Colonic mucosa (tissue), 4 donors: ENCODE results near the gene YIF1A. TPM values are rescaled to one million over a fixed set of nuclear protein-coding genes. Genes with fewer than 3 reads are reported as not detected.
"Not testable (repeated sequence)": the region's sequence is repeated elsewhere in the genome, so short reads cannot be mapped to it uniquely, and the experiment has no call there.

Experiments used
- DNase-seq: peaks from one replicate; pipeline ENCODE4 v3.0.0-alpha.2; 2020
- H3K27ac ChIP-seq: fragments of 200-600 bp; one replicate; pipeline ENCODE4 v1.8.0; 2021
- H3K27me3 ChIP-seq: fragments of 200-600 bp; one replicate; pipeline ENCODE4 v1.8.0; 2021
- H3K36me3 ChIP-seq: fragments of 200-600 bp; one replicate; pipeline ENCODE4 v1.8.0; 2021
- H3K4me1 ChIP-seq: fragments of 200-600 bp; one replicate; pipeline ENCODE4 v1.8.0; 2021; ENCODE audit warnings: mild to moderate bottlenecking
- H3K4me3 ChIP-seq: fragments of 200-600 bp; one replicate; pipeline ENCODE4 v1.8.0; 2021
- H3K9ac ChIP-seq, 2 donors: one replicate each; pipeline ENCODE4 v1.7.0; 2013; ENCODE audit warnings: control low read depth in 2 of 2, low read depth in 2 of 2, low read length in 2 of 2
- H3K9me3 ChIP-seq: fragments of 200-600 bp; one replicate; pipeline ENCODE4 v1.8.0; 2021
- CTCF ChIP-seq: fragments of 200-600 bp; IDR thresholded peaks from one replicate; pipeline ENCODE4 v1.8.0; 2022; ENCODE audit warnings: antibody characterized with exemption, mild to moderate bottlenecking
- intact Hi-C: fragments of 100-400 bp; cut with DNase I; formaldehyde crosslinking; loops from one replicate; pipeline ENCODE4 v1.14.1; 2022
- total RNA-seq, 2 donors: library from RNA; stranded (reverse); fragmentation: NEBNext Ultra II Directional in 1 of 2; extraction: Animal tissue kit (Norgen Biotek cat#: 25700) in 1 of 2; gene quantifications; one replicate each; pipeline ENCODE4 v1.2.1, GENCODE V29; 2021
- donor health status: healthy.
- donor health status: DM: no; HTN: no; CAD: no.
- donor health status: DM: no; HTN: no; CAD: no.

The YIF1A gene
- total RNA-seq, 2 donors from 2014 or later: 87.4 to 159 TPM

- H3K4me3 ChIP-seq: no peak overlapping the region
- no peaks in the 10 kb centered on the region for H3K36me3 ChIP-seq
- no peaks in the 10 kb centered on the region for H3K27me3 ChIP-seq
- no peak for TF ChIP-seq CTCF
- no peaks in the 10 kb centered on the region for H3K9me3 ChIP-seq
- intact Hi-C loops: no loop called here
- peaks cover 7% of the 10 kb centered on the region for H3K4me1 ChIP-seq
- DNase-seq: no peak
- no peak overlapping the region for H3K27ac ChIP-seq
- no peak overlapping the region for H3K9ac ChIP-seq
Measured at GRCh38 chr11:66322732-66323427, 33.9 kb upstream of the YIF1A start.

- no peak for DNase-seq
Measured at GRCh38 chr11:66321606-66322005, 32.7 kb upstream of the YIF1A start.

GRCh38 chr11:66320748-66321147 is 31.8 kb upstream of the YIF1A start:
- H3K27me3 ChIP-seq, H3K36me3 ChIP-seq, H3K4me1 ChIP-seq, H3K27ac ChIP-seq, H3K9ac ChIP-seq, H3K4me3 ChIP-seq, DNase-seq, H3K9me3 ChIP-seq, intact Hi-C loops: not testable (repeated sequence)

More at GRCh38 chr11:66321606-66322005, 32.7 kb upstream of the YIF1A start:
- H3K9ac ChIP-seq: no peak overlapping the region
- no peaks in the 10 kb centered on the region for H3K27me3 ChIP-seq
- H3K27ac ChIP-seq: no peak overlapping the region
- peaks cover 2% of the 10 kb centered on the region for H3K4me1 ChIP-seq
- no peak for TF ChIP-seq CTCF
- intact Hi-C loops: no loop called here
- H3K36me3 ChIP-seq: no peaks in the 10 kb centered on the region
- H3K4me3 ChIP-seq: no peak overlapping the region
- H3K9me3 ChIP-seq: no peaks in the 10 kb centered on the region

- intact Hi-C loops: not testable (repeated sequence)
Measured at GRCh38 chr11:66320289-66320688, 31.3 kb upstream of the YIF1A start.

GRCh38 chr11:66318600-66318970 is 29.6 kb upstream of the YIF1A start:
- intact Hi-C loops: no loop called here
- Histone ChIP-seq H3K27ac (peak overlapping the region; percentile 57), H3K4me3 (no peak overlapping the region), H3K27me3 (no peaks in the 10 kb centered on the region), H3K9ac (no peak overlapping the region), H3K9me3 (no peaks in the 10 kb centered on the region), H3K4me1 (no peaks in the 10 kb centered on the region), H3K36me3 (no peaks in the 10 kb centered on the region)
- TF ChIP-seq CTCF: no peak
- DNase-seq: no peak

More at GRCh38 chr11:66320289-66320688, 31.3 kb upstream of the YIF1A start:
- not testable (repeated sequence) for H3K27ac ChIP-seq, H3K4me1 ChIP-seq, H3K36me3 ChIP-seq, DNase-seq, H3K27me3 ChIP-seq, H3K9ac ChIP-seq, H3K4me3 ChIP-seq, H3K9me3 ChIP-seq

GRCh38 chr11:66317723-66318599 is 29.0 kb upstream of the YIF1A start:
- no peak for TF ChIP-seq CTCF
- peak; percentile 46 for DNase-seq
- intact Hi-C loops: no loop called here
- no peak overlapping the region for H3K4me3 ChIP-seq
- no peaks in the 10 kb centered on the region for H3K9me3 ChIP-seq
- H3K9ac ChIP-seq: peak overlapping the region in 1 of 2 donors; percentile 24
- no peaks in the 10 kb centered on the region for H3K27me3 ChIP-seq
- peak overlapping the region; percentile 57 for H3K27ac ChIP-seq
- H3K4me1 ChIP-seq: peaks cover 4% of the 10 kb centered on the region
- H3K36me3 ChIP-seq: no peaks in the 10 kb centered on the region
